KOPT-K1 (cell line): ENCODE measurements around the gene NFIC.
"Not testable (repeated sequence)": the region's sequence is repeated elsewhere in the genome, so short reads cannot be mapped to it uniquely, and the experiment has no call there.

Source experiments
- H3K27ac ChIP-seq: fragments of 200-600 bp; sonication (generic); 2 replicates; pipeline ENCODE4 v1.5.1; 2016; ENCODE audit warnings: antibody characterized with exemption, mild to moderate bottlenecking, low read depth, low read length; ENCODE audit not compliant: poor library complexity, severe bottlenecking
- H3K36me3 ChIP-seq: fragments of 200-600 bp; sonication (generic); 2 replicates; pipeline ENCODE4 v1.5.1; 2017; ENCODE audit warnings: antibody characterized with exemption, mild to moderate bottlenecking, low read length, moderate library complexity; ENCODE audit not compliant: insufficient read depth
- H3K9me3 ChIP-seq: fragments of 200-600 bp; sonication (generic); 2 replicates; pipeline ENCODE4 v1.5.1; 2017; ENCODE audit warnings: antibody characterized with exemption, low read length, mild to moderate bottlenecking; ENCODE audit not compliant: insufficient read depth, poor library complexity, severe bottlenecking

NFIC gene

GRCh38 chr19:3345850-3346460 is 20.4 kb upstream of the NFIC start:
- no peak overlapping the region for H3K27ac ChIP-seq
- no peaks in the 10 kb centered on the region for H3K36me3 ChIP-seq
- H3K9me3 ChIP-seq = no peaks in the 10 kb centered on the region

- Histone ChIP-seq H3K27ac (no peak overlapping the region), H3K36me3 (no peaks in the 10 kb centered on the region), H3K9me3 (no peaks in the 10 kb centered on the region)
Measured at GRCh38 chr19:3346677-3347353, 19.6 kb upstream of the NFIC start.

GRCh38 chr19:3348042-3348441 is 18.3 kb upstream of the NFIC start:
- no peaks in the 10 kb centered on the region for H3K9me3 ChIP-seq
- no peaks in the 10 kb centered on the region for H3K36me3 ChIP-seq
- no peak overlapping the region for H3K27ac ChIP-seq

DNA sequence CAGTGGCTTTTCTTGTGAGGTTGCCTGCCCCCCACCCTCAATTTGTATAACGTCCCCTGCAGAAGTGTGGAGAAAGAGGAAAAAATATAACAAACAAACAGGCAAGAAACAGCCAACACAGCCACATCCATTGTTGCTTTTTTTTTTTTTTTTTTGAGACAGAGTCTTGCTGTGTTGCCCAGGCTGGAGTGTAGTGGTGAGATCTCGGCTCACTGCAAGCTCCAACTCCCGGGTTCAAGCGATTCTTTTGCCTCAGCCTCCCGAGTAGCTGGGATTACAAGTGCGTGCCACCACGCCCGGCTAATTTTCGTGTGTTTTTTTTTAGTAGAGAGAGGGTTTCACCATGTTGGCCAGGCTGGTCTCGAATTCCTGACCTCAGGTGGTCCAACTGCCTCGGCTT is 17.9 kb upstream of the NFIC start:
- not testable (repeated sequence) for H3K9me3 ChIP-seq, H3K36me3 ChIP-seq, H3K27ac ChIP-seq

DNA sequence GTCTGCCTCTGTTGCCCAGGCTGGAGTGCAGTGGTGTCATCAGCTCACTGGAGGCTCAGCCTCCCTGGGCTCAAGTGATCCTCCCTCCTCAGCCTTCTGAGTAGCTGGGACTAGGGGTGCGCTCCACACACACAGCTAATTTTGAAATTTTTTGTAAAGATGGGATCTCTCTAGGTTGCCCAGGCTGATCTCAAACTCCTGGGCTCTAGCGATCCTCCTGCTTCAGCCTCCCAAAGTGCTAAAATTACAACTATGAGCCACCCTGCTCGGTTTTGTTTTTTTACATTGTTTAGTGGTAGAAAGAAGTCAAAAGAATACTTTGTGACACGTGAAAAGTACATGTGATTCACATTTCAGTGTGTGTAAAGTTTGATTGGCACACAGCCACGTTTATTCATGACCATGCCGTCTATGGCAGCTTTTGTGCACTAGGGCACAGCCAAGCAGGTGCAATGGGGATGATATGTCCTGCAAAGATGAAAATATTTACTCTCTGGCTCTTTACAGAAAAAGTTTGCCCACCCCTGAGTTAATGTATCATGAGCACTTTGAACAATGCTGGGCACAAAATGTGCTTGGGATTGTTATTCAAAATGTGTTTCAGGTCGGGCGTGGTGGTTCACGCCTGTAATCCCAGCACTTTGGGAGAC is 16.2 kb upstream of the NFIC start:
- Histone ChIP-seq H3K9me3 (no peaks in the 10 kb centered on the region), H3K36me3 (no peaks in the 10 kb centered on the region), H3K27ac (no peak overlapping the region)

DNA sequence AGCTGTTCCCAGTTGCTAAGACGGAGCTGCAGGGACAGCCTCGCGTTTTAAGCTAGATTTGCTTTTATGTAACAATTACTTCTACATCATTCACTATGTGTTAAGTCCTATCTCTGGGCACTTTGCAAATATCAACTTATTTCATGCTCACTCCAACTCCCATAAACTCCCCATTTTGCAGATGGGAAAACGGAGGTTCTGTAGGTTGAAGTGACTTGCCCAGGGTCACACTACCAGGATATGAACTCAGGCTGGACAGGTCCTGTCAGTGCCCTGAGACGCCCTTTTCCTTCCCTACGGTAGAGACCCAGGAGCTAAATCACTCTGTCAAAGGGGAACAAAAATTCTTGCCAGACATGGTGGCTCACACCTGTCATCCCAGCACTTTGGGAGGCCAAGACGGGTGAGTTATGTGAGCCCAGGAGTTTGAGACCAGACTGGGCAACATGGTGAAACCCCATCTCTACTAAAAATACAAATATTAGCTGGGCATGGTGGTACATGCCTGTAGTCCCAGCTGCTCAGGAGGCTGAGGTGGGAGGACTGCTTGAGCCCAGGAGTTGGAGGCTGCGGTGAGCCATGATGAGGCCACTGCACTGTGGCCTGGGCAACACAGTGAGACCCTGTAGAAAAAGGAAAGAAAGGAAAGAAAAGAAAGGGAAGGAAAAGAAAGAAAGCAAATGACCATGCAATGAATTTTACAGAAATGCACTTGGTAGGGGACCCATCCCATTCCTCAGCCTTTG is 14.5 kb upstream of the NFIC start:
- Histone ChIP-seq H3K27ac (no peak overlapping the region), H3K9me3 (no peaks in the 10 kb centered on the region), H3K36me3 (no peaks in the 10 kb centered on the region)

GRCh38 chr19:3353493-3353892 is 12.9 kb upstream of the NFIC start:
- H3K36me3 ChIP-seq = no peaks in the 10 kb centered on the region
- no peak overlapping the region for H3K27ac ChIP-seq
- no peaks in the 10 kb centered on the region for H3K9me3 ChIP-seq

DNA sequence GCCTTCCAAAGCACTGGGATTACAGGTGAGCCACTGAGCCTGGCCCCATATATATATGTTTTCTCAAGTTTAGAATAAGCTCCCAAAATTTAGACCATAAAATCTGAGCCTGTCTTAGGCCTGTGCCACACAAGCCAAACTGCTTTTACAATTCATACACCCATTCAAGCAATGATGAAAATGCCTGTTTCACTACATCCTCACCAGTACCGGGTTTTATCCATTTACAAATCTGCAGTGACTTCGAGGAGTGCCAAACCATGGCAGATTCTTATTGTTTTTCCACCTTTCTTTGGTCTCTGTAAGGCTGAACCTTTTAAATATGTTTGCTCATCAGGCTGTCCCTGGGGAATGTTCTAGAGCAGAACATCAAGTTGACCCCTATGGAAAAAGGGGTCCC is 9.6 kb upstream of the NFIC start:
- H3K27ac ChIP-seq = no peak overlapping the region
- no peaks in the 10 kb centered on the region for H3K36me3 ChIP-seq
- H3K9me3 ChIP-seq = no peaks in the 10 kb centered on the region

- H3K27ac ChIP-seq = no peak overlapping the region
- H3K36me3 ChIP-seq = no peaks in the 10 kb centered on the region
- no peaks in the 10 kb centered on the region for H3K9me3 ChIP-seq
Measured at GRCh38 chr19:3357271-3357991, 9.0 kb upstream of the NFIC start.

DNA sequence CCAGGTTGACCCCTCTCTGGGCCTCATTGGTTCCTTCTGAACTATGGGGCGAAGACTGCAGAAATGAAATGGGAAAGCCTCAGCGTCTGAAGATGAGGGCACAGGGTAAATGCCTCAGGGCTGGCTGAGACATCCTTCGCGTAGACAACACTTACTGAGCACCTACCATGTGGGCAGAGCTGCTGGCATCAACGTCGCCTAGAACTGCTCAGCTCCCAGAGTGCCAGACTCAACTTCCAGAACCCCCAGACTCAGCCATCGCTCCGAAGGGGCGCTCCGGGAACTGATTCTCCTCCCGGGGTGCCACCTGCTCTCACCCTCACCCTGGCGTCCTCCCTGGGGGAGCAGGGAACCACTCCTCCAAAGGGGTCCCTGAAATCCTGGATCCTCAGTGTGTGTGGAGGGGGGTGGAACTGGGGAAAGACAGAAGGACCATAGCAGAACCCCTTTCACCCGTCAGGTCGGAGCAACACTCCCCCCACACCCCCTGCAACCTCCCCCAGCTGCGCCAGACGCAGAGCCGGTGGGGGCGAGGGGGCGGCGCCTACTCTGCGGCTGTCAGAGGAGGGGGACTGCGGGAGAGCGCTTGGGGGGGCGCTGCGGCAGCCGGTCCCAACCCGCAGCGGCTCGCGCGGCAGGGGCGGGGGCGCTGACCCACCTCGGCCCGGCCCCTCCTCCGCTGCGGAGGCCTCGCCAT is 8.2 kb upstream of the NFIC start:
- no peaks in the 10 kb centered on the region for H3K36me3 ChIP-seq
- peak overlapping the region; percentile 72 for H3K27ac ChIP-seq
- no peaks in the 10 kb centered on the region for H3K9me3 ChIP-seq

DNA sequence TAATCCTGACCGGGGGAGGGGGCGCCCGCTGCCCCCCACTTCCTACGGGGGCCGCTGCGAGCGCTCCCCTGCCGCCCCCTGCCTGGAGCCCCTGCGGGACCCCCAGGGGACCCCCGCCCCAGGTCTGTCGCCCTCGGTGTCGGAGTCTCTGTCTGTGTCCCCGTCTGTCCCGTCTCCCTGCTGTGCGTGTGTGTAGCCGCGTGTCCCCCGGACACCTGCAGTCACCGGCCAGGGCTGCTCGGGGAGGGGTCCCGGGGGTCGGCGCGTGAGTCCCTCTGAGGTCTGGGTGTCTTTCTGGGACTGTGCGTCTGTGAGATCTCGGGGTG is 7.7 kb upstream of the NFIC start:
- peak overlapping the region; percentile 72 for H3K27ac ChIP-seq

GRCh38 chr19:3359015-3359918 is 7.1 kb upstream of the NFIC start:
- H3K9me3 ChIP-seq = no peaks in the 10 kb centered on the region
- H3K36me3 ChIP-seq = no peaks in the 10 kb centered on the region
- H3K27ac ChIP-seq = peak overlapping the region; percentile 72

More for the DNA sequence above, 7.7 kb upstream of the NFIC start:
- Histone ChIP-seq H3K9me3 (no peaks in the 10 kb centered on the region), H3K36me3 (no peaks in the 10 kb centered on the region)

DNA sequence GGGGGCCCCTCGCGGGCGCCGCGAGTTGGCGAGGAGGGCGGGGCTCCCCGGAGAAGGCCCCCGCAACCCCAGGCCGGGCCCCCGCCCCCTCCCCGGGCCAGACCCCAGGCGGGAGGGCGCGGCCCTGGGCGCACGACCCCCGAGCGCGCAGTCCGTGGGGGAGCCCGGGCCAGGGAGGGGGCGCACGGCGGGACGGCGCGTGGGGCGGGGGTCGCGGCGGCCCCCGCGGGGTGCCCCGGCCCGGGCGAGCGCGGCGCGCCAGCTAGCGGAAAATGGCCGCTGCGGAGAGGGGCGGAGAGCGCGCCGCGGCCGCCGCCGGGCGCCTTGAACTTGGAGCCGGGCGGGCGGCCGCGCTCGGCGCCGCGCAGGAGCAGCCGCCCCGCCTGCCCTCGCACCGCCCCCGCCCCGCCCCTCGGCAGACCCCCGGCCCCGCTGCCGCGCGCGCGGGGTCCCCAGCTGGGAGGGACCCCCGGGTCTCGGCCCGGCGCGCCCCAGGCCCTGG is 6.4 kb upstream of the NFIC start:
- Histone ChIP-seq H3K9me3 (no peaks in the 10 kb centered on the region), H3K36me3 (no peaks in the 10 kb centered on the region), H3K27ac (peak overlapping the region; percentile 72)
